HepG2 (cell line): ENCODE results near the gene ZBTB26. TPM values are rescaled to one million over a fixed set of nuclear protein-coding genes. Genes with fewer than 3 reads are reported as not detected.
A peak's percentile ranks its signal among the peaks of the same experiment; 100 is the strongest.

ENCODE experiments used
- CENPT ChIP-seq: sonication (generic); formaldehyde crosslinking; IDR thresholded peaks from 2 replicates; pipeline ENCODE4 v1.8.0; 2022; ENCODE audit warnings: low read depth, mild to moderate bottlenecking, moderate library complexity, missing genetic modification reagents
- CREB1 ChIP-seq, 2 experiments: fragments of 450-650 bp in 1 of 2; IDR thresholded peaks; 2 replicates each; pipeline ENCODE4 v1.6.1; 2016 to 2017; ENCODE audit warnings: control low read depth in 1 of 2, mild to moderate bottlenecking in 1 of 2, missing compliant biosample characterization in 1 of 2, missing genetic modification characterization in 1 of 2
- E2F5 ChIP-seq: sonication (generic); formaldehyde crosslinking; conservative IDR thresholded peaks from 2 replicates; pipeline ENCODE4 v1.4.0; 2020; ENCODE audit warnings: missing genetic modification reagents
- ETV6 ChIP-seq: sonication (generic); formaldehyde crosslinking; conservative IDR thresholded peaks from 2 replicates; pipeline ENCODE4 v1.4.0; 2020; ENCODE audit warnings: missing genetic modification reagents
- FOXM1 ChIP-seq: sonication (generic); formaldehyde crosslinking; IDR thresholded peaks from 2 replicates; pipeline ENCODE4 v1.5.0; 2020; ENCODE audit warnings: missing genetic modification reagents
- GPN1 ChIP-seq: sonication (generic); formaldehyde crosslinking; IDR thresholded peaks from 2 replicates; pipeline ENCODE4 v1.5.1; 2020; ENCODE audit warnings: missing genetic modification reagents, borderline replicate concordance
- HMGXB4 ChIP-seq, 2 experiments: sonication (generic) in 1 of 2; formaldehyde crosslinking in 1 of 2; IDR thresholded peaks; 2 replicates each; pipeline versions ENCODE4 v1.4.0 to v1.6.1; 2018 to 2020; ENCODE audit warnings: missing genetic modification reagents in 2 of 2, borderline replicate concordance in 1 of 2, low read depth in 1 of 2, mild to moderate bottlenecking in 1 of 2, missing biosample characterization in 1 of 2
- HNRNPUL1 ChIP-seq: fragments of 200-400 bp; formaldehyde crosslinking; IDR thresholded peaks from 2 replicates; pipeline ENCODE4 v1.6.1; 2017; ENCODE audit warnings: low read depth, mild to moderate bottlenecking, low read length, moderate library complexity
- MTF2 ChIP-seq: sonication (generic); formaldehyde crosslinking; IDR thresholded peaks from 2 replicates; pipeline ENCODE4 v1.5.0; 2020; ENCODE audit warnings: missing genetic modification reagents, borderline replicate concordance
- NFYC ChIP-seq: IDR thresholded peaks from 2 replicates; pipeline ENCODE4 v1.6.1; 2016; ENCODE audit warnings: missing genetic modification reagents, missing compliant biosample characterization
- PRDM4 ChIP-seq: sonication (generic); formaldehyde crosslinking; IDR thresholded peaks from 2 replicates; pipeline ENCODE4 v1.9.0; 2021; ENCODE audit warnings: missing genetic modification reagents, borderline replicate concordance
- REST ChIP-seq, 2 experiments: IDR thresholded peaks; 2 replicates each; pipeline ENCODE4 v1.6.1; 2011 to 2012; ENCODE audit warnings: low read length in 2 of 2, borderline replicate concordance in 1 of 2, low read depth in 1 of 2, mild to moderate bottlenecking in 1 of 2, moderate library complexity in 1 of 2
- STAT5B ChIP-seq: sonication (generic); formaldehyde crosslinking; IDR thresholded peaks from 2 replicates; pipeline ENCODE4 v1.4.0; 2020; ENCODE audit warnings: missing genetic modification reagents
- ZMAT3 ChIP-seq: sonication (generic); formaldehyde crosslinking; conservative IDR thresholded peaks from 2 replicates; pipeline ENCODE4 v1.7.0; 2021; ENCODE audit warnings: missing genetic modification reagents
- ZNF33A ChIP-seq: sonication (generic); formaldehyde crosslinking; IDR thresholded peaks from 2 replicates; pipeline ENCODE4 v1.5.1; 2020; ENCODE audit warnings: missing genetic modification reagents, mild to moderate bottlenecking, moderate library complexity, borderline replicate concordance
- ZNF496 ChIP-seq: sonication (generic); formaldehyde crosslinking; IDR thresholded peaks from 2 replicates; pipeline ENCODE4 v1.8.1; 2023; ENCODE audit warnings: mild to moderate bottlenecking, moderate library complexity, missing genetic modification reagents; ENCODE audit not compliant: insufficient replicate concordance
- ZNF597 ChIP-seq: sonication (generic); formaldehyde crosslinking; IDR thresholded peaks from 2 replicates; pipeline ENCODE4 v1.5.0; 2020; ENCODE audit warnings: missing genetic modification reagents
- ZNF850 ChIP-seq: sonication (generic); formaldehyde crosslinking; conservative IDR thresholded peaks from 2 replicates; pipeline ENCODE4 v1.9.0; 2021; ENCODE audit warnings: mild to moderate bottlenecking, missing genetic modification reagents
- polyA plus RNA-seq, 8 experiments: library from polyadenylated mRNA; depleted of rRNA in 3 of 8; stranded (reverse) in 7 of 8; unstranded in 1 of 8; fragments of >200 nt; fragmentation: Illumina TruSeq in 4 of 8; extraction: Trizol in 4 of 8; gene quantifications; 2 replicates each; pipeline versions ENCODE4 v1.2.1 to v1.2.3, GENCODE V29; 2011 to 2016; ENCODE audit warnings: low read depth in 4 of 8, missing spikeins in 1 of 8, mixed read lengths in 1 of 8; ENCODE audit not compliant: insufficient read depth in 1 of 8
- total RNA-seq, 5 experiments: library from RNA; depleted of rRNA; stranded (reverse); fragments of >200 nt; fragmentation: Illumina TruSeq; extraction: Trizol; gene quantifications; 2 replicates each; pipeline ENCODE4 v1.2.3, GENCODE V29; 2016; ENCODE audit warnings: low read depth in 1 of 5

Gene ZBTB26
- total and polyA plus RNA-seq, 2 of the 13 experiments (the other 11 are each of a cell fraction or from before 2014, with no cell fraction given): 4.5 to 8.6 TPM

- TF ChIP-seq ZNF496 (CRISPR knock-in tag): no peak
- TF ChIP-seq REST (IDR thresholded peaks at IDR 0.05; ENCODE audit: borderline replicate concordance in 1 of 2, low read depth in 1 of 2, low read length in 2 of 2): peak; percentile 9 to 80
- no peak for TF ChIP-seq CREB1 (IDR thresholded peaks at IDR 0.05)
- TF ChIP-seq CREB1 (CRISPR knock-in tag; IDR thresholded peaks at IDR 0.05): no peak
- TF ChIP-seq MTF2: no peak
- no peak for TF ChIP-seq ZNF597 (CRISPR knock-in tag)
- TF ChIP-seq CENPT (CRISPR knock-in tag): no peak
- TF ChIP-seq ETV6 (CRISPR knock-in tag): no peak
- TF ChIP-seq FOXM1 (CRISPR knock-in tag): no peak
- TF ChIP-seq PRDM4 (CRISPR knock-in tag): no peak
- no peak for TF ChIP-seq HNRNPUL1
- TF ChIP-seq ZNF33A: peak; percentile 81; the same call in 1 of the 2 replicates
- no peak for TF ChIP-seq ZMAT3
- no peak for TF ChIP-seq STAT5B (CRISPR knock-in tag)
- TF ChIP-seq HMGXB4 (CRISPR knock-in tag; IDR thresholded peaks at IDR 0.05; ENCODE audit: borderline replicate concordance in 1 of 2, low read depth in 1 of 2): 0 out of 4 replicates have a peak, but pooled peaks of 1 of the 2 experiments have one; percentile 9
- no peak for TF ChIP-seq GPN1 (CRISPR knock-in tag)
- no peak for TF ChIP-seq E2F5 (CRISPR knock-in tag)
- TF ChIP-seq NFYC (CRISPR knock-in tag): no peak
- TF ChIP-seq ZNF850: 0 out of 2 replicates have a peak, but pooled peaks have one; percentile 61
Measured at GRCh38 chr9:122941582-122942234, 10.4 kb upstream of the ZBTB26 start (continued).
